Fibroblast of lung (primary cell): ENCODE measurements around the gene POLR1E. TPM values are rescaled to one million over a fixed set of nuclear protein-coding genes. Genes with fewer than 3 reads are reported as not detected.

ENCODE experiments used
- DNase-seq, 2 donors: peaks; one replicate each; pipeline versions ENCODE4 v3.0.0 to v3.0.0-alpha.2; 2010; ENCODE audit warnings: low read depth in 2 of 2
- H2AFZ ChIP-seq: 2 replicates; pipeline ENCODE4 v1.5.1; 2012; ENCODE audit warnings: low read length, control low read depth, inconsistent platforms
- H3K27ac ChIP-seq: 2 replicates; pipeline ENCODE4 v1.5.1; 2011; ENCODE audit warnings: low read length, control low read depth; ENCODE audit not compliant: insufficient read depth
- H3K27me3 ChIP-seq: 2 replicates; pipeline ENCODE4 v1.5.1; 2011; ENCODE audit warnings: mild to moderate bottlenecking, low read length; ENCODE audit not compliant: control insufficient read depth, insufficient read depth
- H3K36me3 ChIP-seq: 2 replicates; pipeline ENCODE4 v1.5.1; 2011; ENCODE audit warnings: low read length; ENCODE audit not compliant: control insufficient read depth, insufficient read depth
- H3K4me1 ChIP-seq: 2 replicates; pipeline ENCODE4 v1.5.1; 2011; ENCODE audit warnings: low read length; ENCODE audit not compliant: control insufficient read depth, insufficient read depth; ENCODE audit errors: extremely low read depth
- H3K4me2 ChIP-seq: 2 replicates; pipeline ENCODE4 v1.5.1; 2011; ENCODE audit warnings: low read length, control low read depth; ENCODE audit not compliant: insufficient read depth; ENCODE audit errors: extremely low read depth
- H3K4me3 ChIP-seq, 4 experiments: fragments of 200-600 bp in 1 of 4; sonication (generic) in 1 of 4; replicated peaks in 1 of 4; 2 replicates each; pipeline ENCODE4 v1.5.1; 2011 to 2016; ENCODE audit warnings: low read length in 4 of 4, low read depth in 3 of 4, mild to moderate bottlenecking in 3 of 4, control low read depth in 2 of 4, inconsistent platforms in 1 of 4, mixed read lengths in 1 of 4; ENCODE audit not compliant: insufficient read depth in 1 of 4; ENCODE audit errors: control extremely low read depth in 1 of 4
- H3K79me2 ChIP-seq: 2 replicates; pipeline ENCODE4 v1.5.1; 2012; ENCODE audit warnings: mild to moderate bottlenecking, low read length, inconsistent platforms; ENCODE audit not compliant: control insufficient read depth, insufficient read depth
- H3K9ac ChIP-seq: 2 replicates; pipeline ENCODE4 v1.5.1; 2011; ENCODE audit warnings: mild to moderate bottlenecking, low read length, control low read depth; ENCODE audit not compliant: insufficient read depth
- H3K9me3 ChIP-seq: 2 replicates; pipeline ENCODE4 v1.5.1; 2012; ENCODE audit warnings: low read depth, low read length; ENCODE audit not compliant: control insufficient read depth, insufficient read depth
- H4K20me1 ChIP-seq: 2 replicates; pipeline ENCODE4 v1.5.1; 2011; ENCODE audit warnings: low read length; ENCODE audit not compliant: control insufficient read depth, insufficient read depth; ENCODE audit errors: extremely low read depth
- EZH2 ChIP-seq: IDR thresholded peaks from 2 replicates; pipeline ENCODE4 v1.5.1; 2012; ENCODE audit warnings: low read length, control low read depth, mild to moderate bottlenecking; ENCODE audit errors: missing control alignments
- polyA plus RNA-seq, 2 donors: library from polyadenylated mRNA; depleted of rRNA in 1 of 2; stranded (reverse) in 1 of 2; unstranded in 1 of 2; fragments of >200 nt; gene quantifications; 2 replicates each; pipeline ENCODE4 v1.2.1, GENCODE V29; 2011 to 2012; ENCODE audit warnings: missing spikeins in 1 of 2
- total RNA-seq: library from RNA; depleted of rRNA; stranded (reverse); fragments of >200 nt; gene quantifications from 2 replicates; pipeline ENCODE4 v1.2.1, GENCODE V29; 2014
- TF ChIP-seq, protein P1 (sequence below), 2 donors: IDR thresholded peaks in 1 of 2; conservative IDR thresholded peaks in 1 of 2; 1 replicate in 1 of 2; 2 replicates in 1 of 2; pipeline ENCODE4 v1.5.1; 2011 to 2012; ENCODE audit warnings: low read length in 2 of 2, control low read depth in 1 of 2, inconsistent platforms in 1 of 2, low read depth in 1 of 2, mild to moderate bottlenecking in 1 of 2

The POLR1E gene
- total and polyA plus RNA-seq, 2 donors (not counting 1 experiment from before 2014, with no cell fraction given), result 30.9 to 31.7 TPM

DNA sequence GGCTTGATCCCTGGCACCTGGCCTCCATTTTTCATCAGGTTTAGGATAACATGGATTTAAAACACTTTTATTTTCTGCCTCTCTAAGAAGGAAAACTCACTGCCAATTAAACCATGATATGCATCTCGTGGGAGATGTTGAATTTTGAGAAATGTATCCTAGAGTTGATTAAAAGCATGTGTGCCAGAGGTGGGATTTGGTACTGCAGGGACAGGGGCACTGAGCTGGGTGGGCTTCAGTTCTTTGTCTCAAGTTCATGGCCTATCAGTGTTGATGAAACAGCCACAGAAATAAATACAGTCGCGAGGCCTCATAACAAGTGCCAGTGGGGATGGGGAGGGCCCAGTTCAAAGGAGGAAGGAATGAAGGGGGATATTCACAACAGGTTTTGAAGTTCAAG lies 34.9 kb downstream of the POLR1E start:
- Histone ChIP-seq H3K27me3 (no peaks in the 10 kb centered on the region), H3K4me1 (no peaks in the 10 kb centered on the region), H3K79me2 (no peaks in the 10 kb centered on the region), H3K9me3 (no peaks in the 10 kb centered on the region), H3K27ac (no peak overlapping the region), H2AFZ (no peak overlapping the region), H3K36me3 (peaks cover 4% of the 10 kb centered on the region), H3K4me2 (no peak overlapping the region), H3K9ac (no peak overlapping the region), H4K20me1 (no peaks in the 10 kb centered on the region), H3K4me3 (no peak overlapping the region)
- TF ChIP-seq EZH2, result no peak
- TF ChIP-seq, protein P1, sequence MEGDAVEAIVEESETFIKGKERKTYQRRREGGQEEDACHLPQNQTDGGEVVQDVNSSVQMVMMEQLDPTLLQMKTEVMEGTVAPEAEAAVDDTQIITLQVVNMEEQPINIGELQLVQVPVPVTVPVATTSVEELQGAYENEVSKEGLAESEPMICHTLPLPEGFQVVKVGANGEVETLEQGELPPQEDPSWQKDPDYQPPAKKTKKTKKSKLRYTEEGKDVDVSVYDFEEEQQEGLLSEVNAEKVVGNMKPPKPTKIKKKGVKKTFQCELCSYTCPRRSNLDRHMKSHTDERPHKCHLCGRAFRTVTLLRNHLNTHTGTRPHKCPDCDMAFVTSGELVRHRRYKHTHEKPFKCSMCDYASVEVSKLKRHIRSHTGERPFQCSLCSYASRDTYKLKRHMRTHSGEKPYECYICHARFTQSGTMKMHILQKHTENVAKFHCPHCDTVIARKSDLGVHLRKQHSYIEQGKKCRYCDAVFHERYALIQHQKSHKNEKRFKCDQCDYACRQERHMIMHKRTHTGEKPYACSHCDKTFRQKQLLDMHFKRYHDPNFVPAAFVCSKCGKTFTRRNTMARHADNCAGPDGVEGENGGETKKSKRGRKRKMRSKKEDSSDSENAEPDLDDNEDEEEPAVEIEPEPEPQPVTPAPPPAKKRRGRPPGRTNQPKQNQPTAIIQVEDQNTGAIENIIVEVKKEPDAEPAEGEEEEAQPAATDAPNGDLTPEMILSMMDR (conservative IDR thresholded peaks at IDR 0.05 in 1 of 2, IDR thresholded peaks at IDR 0.05 in 1 of 2; ENCODE audit: low read depth in 1 of 2, low read length in 2 of 2), result no peak
- DNase-seq, result no peak

DNA sequence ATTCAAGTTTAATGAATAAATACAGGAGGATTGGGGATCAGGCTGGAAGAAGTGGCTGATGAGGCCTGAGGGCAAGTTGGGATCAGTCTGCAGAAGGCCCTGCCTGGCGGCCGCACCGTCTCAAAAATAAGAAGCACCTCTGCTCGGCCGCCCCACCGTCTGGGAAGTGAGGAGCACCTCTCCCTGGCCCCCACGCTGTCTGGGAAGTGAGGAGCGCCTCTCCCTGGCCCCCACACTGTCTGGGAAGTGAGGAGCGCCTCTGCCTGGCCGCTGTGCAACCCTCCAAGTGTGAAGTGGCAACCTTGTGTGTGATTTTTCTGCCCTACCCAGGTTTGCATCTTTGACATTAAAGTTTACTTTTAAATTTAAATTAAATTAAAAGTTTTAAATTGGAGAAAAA lies 35.4 kb downstream of the POLR1E start:
- H3K4me3 ChIP-seq, result no peak overlapping the region
- no peak for DNase-seq
- H3K9me3 ChIP-seq, result no peaks in the 10 kb centered on the region
- H3K27ac ChIP-seq, result no peak overlapping the region
- no peak overlapping the region for H3K4me2 ChIP-seq
- peaks cover 4% of the 10 kb centered on the region for H3K36me3 ChIP-seq
- no peak overlapping the region for H2AFZ ChIP-seq
- no peaks in the 10 kb centered on the region for H3K4me1 ChIP-seq
- H3K9ac ChIP-seq, result no peak overlapping the region
- no peaks in the 10 kb centered on the region for H4K20me1 ChIP-seq
- no peaks in the 10 kb centered on the region for H3K79me2 ChIP-seq
- H3K27me3 ChIP-seq, result no peaks in the 10 kb centered on the region
- TF ChIP-seq, protein P1 (conservative IDR thresholded peaks at IDR 0.05 in 1 of 2, IDR thresholded peaks at IDR 0.05 in 1 of 2; ENCODE audit: low read depth in 1 of 2, low read length in 2 of 2), result no peak
- no peak for TF ChIP-seq EZH2

DNA sequence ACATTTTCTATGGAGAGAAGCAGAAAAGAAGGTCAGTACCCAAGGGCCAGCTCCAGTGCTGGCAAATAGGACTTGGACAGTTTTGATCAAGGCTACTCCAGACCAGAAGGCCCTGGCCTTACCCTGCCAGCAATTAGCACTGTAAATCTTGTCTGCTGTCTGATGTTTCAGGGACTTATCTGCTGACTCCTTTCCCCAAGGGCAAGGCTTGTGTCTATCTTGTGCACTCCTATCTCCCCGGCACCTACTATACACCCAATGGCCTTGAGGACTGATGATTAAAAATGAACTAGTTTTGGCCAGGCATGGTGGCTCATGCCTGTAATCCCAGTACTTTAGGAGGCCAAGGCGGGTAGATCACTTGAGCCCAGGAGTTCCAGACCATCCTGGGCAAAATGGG lies 37.2 kb downstream of the POLR1E start:
- Histone ChIP-seq H2AFZ (no peak overlapping the region), H3K9ac (no peak overlapping the region), H3K27ac (no peak overlapping the region), H3K79me2 (no peaks in the 10 kb centered on the region), H3K9me3 (no peaks in the 10 kb centered on the region), H3K36me3 (peaks cover 4% of the 10 kb centered on the region), H3K4me2 (no peak overlapping the region), H3K4me3 (no peak overlapping the region), H3K27me3 (no peaks in the 10 kb centered on the region), H4K20me1 (no peaks in the 10 kb centered on the region), H3K4me1 (no peaks in the 10 kb centered on the region)
- DNase-seq, result no peak
- no peak for TF ChIP-seq EZH2
- TF ChIP-seq, protein P1 (conservative IDR thresholded peaks at IDR 0.05 in 1 of 2, IDR thresholded peaks at IDR 0.05 in 1 of 2; ENCODE audit: low read depth in 1 of 2, low read length in 2 of 2), result no peak
